WERI-Rb-1 (cell line): ENCODE data around the gene OBP2A.

Source experiments
- DNase-seq: peaks from one replicate; pipeline ENCODE4 v3.0.0-alpha.2; 2020
- H3K27ac ChIP-seq: fragments of 250-450 bp; sonication (Bioruptor Pico); 2 replicates; pipeline ENCODE4 v1.5.1; 2020; ENCODE audit warnings: mild to moderate bottlenecking, moderate library complexity
- H3K27me3 ChIP-seq: fragments of 250-450 bp; sonication (Bioruptor Pico); 2 replicates; pipeline ENCODE4 v1.5.1; 2021; ENCODE audit warnings: mild to moderate bottlenecking, low read depth, moderate library complexity; ENCODE audit not compliant: insufficient read depth, severe bottlenecking
- H3K36me3 ChIP-seq: fragments of 250-450 bp; sonication (Bioruptor Pico); 2 replicates; pipeline ENCODE4 v1.5.1; 2020; ENCODE audit warnings: mild to moderate bottlenecking, moderate library complexity
- H3K4me3 ChIP-seq: 2 replicates; pipeline ENCODE4 v1.5.1; 2011; ENCODE audit warnings: low read depth, mild to moderate bottlenecking, control low read depth, low read length
- H3K9me3 ChIP-seq: fragments of 250-450 bp; sonication (Bioruptor Pico); 2 replicates; pipeline ENCODE4 v1.5.1; 2021; ENCODE audit warnings: mild to moderate bottlenecking, moderate library complexity; ENCODE audit not compliant: severe bottlenecking
- TF ChIP-seq, protein P1 (sequence below): IDR thresholded peaks from 2 replicates; pipeline ENCODE4 v1.5.1; 2011; ENCODE audit warnings: low read depth, mild to moderate bottlenecking, control low read depth, inconsistent platforms, low read length

OBP2A gene

GRCh38 chr9:135563039-135563476, 17.1 kb downstream of the OBP2A start:
- H3K27me3 ChIP-seq, result no peaks in the 10 kb centered on the region
- H3K36me3 ChIP-seq, result no peaks in the 10 kb centered on the region
- TF ChIP-seq, protein P1, sequence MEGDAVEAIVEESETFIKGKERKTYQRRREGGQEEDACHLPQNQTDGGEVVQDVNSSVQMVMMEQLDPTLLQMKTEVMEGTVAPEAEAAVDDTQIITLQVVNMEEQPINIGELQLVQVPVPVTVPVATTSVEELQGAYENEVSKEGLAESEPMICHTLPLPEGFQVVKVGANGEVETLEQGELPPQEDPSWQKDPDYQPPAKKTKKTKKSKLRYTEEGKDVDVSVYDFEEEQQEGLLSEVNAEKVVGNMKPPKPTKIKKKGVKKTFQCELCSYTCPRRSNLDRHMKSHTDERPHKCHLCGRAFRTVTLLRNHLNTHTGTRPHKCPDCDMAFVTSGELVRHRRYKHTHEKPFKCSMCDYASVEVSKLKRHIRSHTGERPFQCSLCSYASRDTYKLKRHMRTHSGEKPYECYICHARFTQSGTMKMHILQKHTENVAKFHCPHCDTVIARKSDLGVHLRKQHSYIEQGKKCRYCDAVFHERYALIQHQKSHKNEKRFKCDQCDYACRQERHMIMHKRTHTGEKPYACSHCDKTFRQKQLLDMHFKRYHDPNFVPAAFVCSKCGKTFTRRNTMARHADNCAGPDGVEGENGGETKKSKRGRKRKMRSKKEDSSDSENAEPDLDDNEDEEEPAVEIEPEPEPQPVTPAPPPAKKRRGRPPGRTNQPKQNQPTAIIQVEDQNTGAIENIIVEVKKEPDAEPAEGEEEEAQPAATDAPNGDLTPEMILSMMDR, result no peak
- no peak for DNase-seq
- no peak overlapping the region for H3K4me3 ChIP-seq
- H3K27ac ChIP-seq, result no peak overlapping the region
- H3K9me3 ChIP-seq, result no peaks in the 10 kb centered on the region

DNA sequence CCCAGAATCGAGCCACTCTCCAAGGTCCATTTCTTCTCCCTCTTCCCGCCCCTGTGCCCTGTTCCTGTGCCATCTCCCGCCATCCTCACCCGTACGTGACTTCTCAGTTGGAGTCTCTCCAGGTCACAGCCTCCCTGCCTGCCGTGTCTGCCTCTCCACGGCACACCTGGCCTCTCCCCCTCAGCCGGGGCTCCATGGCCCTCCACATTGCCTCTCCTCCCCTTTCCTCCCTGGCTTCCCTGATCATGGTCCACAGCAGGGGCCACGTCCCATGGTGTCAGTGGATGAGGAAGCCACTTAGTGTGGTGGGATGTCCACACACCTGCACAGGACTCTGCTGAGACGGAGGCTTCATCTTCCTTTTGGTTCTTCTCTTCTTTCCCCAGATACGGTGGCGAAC, 17.9 kb downstream of the OBP2A start:
- Histone ChIP-seq H3K27ac (no peak overlapping the region), H3K36me3 (no peaks in the 10 kb centered on the region), H3K4me3 (no peak overlapping the region), H3K9me3 (peaks cover 2% of the 10 kb centered on the region), H3K27me3 (no peaks in the 10 kb centered on the region)
- TF ChIP-seq, protein P1, result no peak
- no peak for DNase-seq

- Histone ChIP-seq H3K27ac (no peak overlapping the region), H3K9me3 (peaks cover 13% of the 10 kb centered on the region), H3K4me3 (no peak overlapping the region), H3K27me3 (no peaks in the 10 kb centered on the region), H3K36me3 (no peaks in the 10 kb centered on the region)
- peak; percentile 65 for DNase-seq
- TF ChIP-seq, protein P1, result peak; percentile 60
Observed at GRCh38 chr9:135565141-135565628, 19.3 kb downstream of the OBP2A start.

GRCh38 chr9:135565636-135566035, 19.7 kb downstream of the OBP2A start:
- Histone ChIP-seq H3K27ac (no peak overlapping the region), H3K9me3 (peaks cover 13% of the 10 kb centered on the region), H3K27me3 (peaks cover under 1% of the 10 kb centered on the region), H3K4me3 (no peak overlapping the region), H3K36me3 (no peaks in the 10 kb centered on the region)
- DNase-seq, result no peak
- TF ChIP-seq, protein P1, result no peak

- Histone ChIP-seq H3K27me3 (peaks cover 2% of the 10 kb centered on the region), H3K9me3 (peaks cover 13% of the 10 kb centered on the region), H3K4me3 (no peak overlapping the region), H3K27ac (no peak overlapping the region), H3K36me3 (no peaks in the 10 kb centered on the region)
- TF ChIP-seq, protein P1, result no peak
- no peak for DNase-seq
Observed at GRCh38 chr9:135566552-135566951, 20.6 kb downstream of the OBP2A start.

- H3K27ac ChIP-seq, result no peak overlapping the region
- H3K4me3 ChIP-seq, result no peak overlapping the region
- TF ChIP-seq, protein P1, result no peak
- DNase-seq, result no peak
- H3K36me3 ChIP-seq, result no peaks in the 10 kb centered on the region
- peaks cover 2% of the 10 kb centered on the region for H3K27me3 ChIP-seq
- peaks cover 13% of the 10 kb centered on the region for H3K9me3 ChIP-seq
Observed at GRCh38 chr9:135567311-135567710, 21.4 kb downstream of the OBP2A start.
